Stimulated activated CD8-positive, alpha-beta memory T cell treated with anti-CD3 and anti-CD28 coated beads, Interleukin-15, amount 100 ng/mL, for 48 hours (primary cell): ENCODE measurements around the gene ANKRD13C.

Experiments used
- DNase-seq, 2 donors: peaks; one replicate each; pipeline ENCODE4 v3.0.0-alpha.2; 2020; ENCODE audit warnings: low read depth in 2 of 2

Gene ANKRD13C

GRCh38 chr1:70220517-70221237 is 133.8 kb downstream of the ANKRD13C start:
- no peak for DNase-seq

GRCh38 chr1:70220015-70220414 is 134.5 kb downstream of the ANKRD13C start:
- no peak for DNase-seq

- no peak for DNase-seq
Observed at GRCh38 chr1:70211541-70211940, 143.0 kb downstream of the ANKRD13C start.

GRCh38 chr1:70210820-70211219 is 143.7 kb downstream of the ANKRD13C start:
- DNase-seq = no peak
